ENCODE measurements around the gene GRHL3. TPM values are rescaled to one million over a fixed set of nuclear protein-coding genes. Genes with fewer than 3 reads are reported as not detected.

Gene GRHL3
- total RNA-seq, 1 donor from 2014 or later: not detected

DNA sequence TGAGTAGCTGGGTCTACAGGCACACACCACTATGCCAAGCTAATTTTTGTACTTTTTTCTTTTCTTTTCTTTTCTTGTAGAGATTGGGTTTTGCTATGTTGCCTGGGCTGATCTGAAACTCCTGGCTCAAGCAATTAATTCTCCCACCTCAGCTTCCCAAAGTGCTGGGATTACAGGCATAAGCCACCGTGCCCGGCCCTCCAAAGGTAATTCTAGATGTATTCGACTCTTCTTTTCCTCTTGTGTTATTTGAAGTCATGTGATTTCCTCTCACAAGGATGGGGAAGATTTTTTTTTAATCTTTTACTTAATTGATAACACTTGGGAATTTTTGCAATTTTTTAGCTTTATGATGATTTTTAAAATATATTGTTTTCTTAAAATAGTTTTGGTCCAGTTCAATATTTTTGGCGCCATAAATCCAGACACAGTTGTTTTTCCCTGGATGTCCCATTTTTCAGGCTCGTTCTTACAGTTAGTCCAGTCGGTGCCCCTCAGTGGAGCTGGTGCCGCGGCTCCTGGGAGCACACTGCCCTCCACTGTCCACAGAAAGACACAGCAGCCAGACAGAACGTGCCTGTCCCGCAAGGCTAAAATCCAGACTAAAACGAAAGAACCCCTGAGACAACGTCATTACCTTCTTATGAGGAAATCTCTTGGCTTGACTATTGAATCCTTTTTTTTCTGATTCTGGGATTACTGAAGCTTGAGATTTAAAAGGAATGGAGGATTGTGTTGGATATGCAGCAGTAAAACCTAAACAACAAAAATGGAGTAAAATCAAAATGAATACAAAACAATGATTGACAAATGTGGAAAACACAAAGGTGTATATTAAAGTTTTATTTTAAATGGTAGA, 72.0 kb downstream of the GRHL3 start:
- peak; percentile 55 for DNase-seq (ENCODE audit: low spot score)
- intact Hi-C loops (cut with micrococcal nuclease): loop anchor here (1.0 to 5.0 kb wide), 3 partner anchors 192 to 319 kb away; no protein-coding TSS in a partner anchor
- H3K27me3 Mint-ChIP-seq (ENCODE audit: low read depth): no peaks in the 10 kb centered on the region
- no peaks in the 10 kb centered on the region for H3K9me3 Mint-ChIP-seq
- peak overlapping the region; percentile 51 for H3K4me3 Mint-ChIP-seq (ENCODE audit: low read depth)
- peak overlapping the region; percentile 60 for H3K27ac Mint-ChIP-seq
- H3K36me3 Mint-ChIP-seq (ENCODE audit: low read depth): peaks cover 5% of the 10 kb centered on the region
- H3K4me1 Mint-ChIP-seq (ENCODE audit: low read depth): peaks cover 23% of the 10 kb centered on the region

GRCh38 chr1:24391882-24392603, 72.9 kb downstream of the GRHL3 start:
- Mint-ChIP-seq H3K36me3 (ENCODE audit: low read depth) (peaks cover 3% of the 10 kb centered on the region), H3K27me3 (ENCODE audit: low read depth) (no peaks in the 10 kb centered on the region), H3K4me1 (ENCODE audit: low read depth) (peaks cover 15% of the 10 kb centered on the region), H3K27ac (peak overlapping the region; percentile 60), H3K9me3 (no peaks in the 10 kb centered on the region), H3K4me3 (ENCODE audit: low read depth) (no peak overlapping the region)
- intact Hi-C loops (cut with micrococcal nuclease): loop anchor here (1.0 to 5.0 kb wide), 4 partner anchors 190 to 320 kb away; no protein-coding TSS in a partner anchor
- DNase-seq (ENCODE audit: low spot score): peak; percentile 51

DNA sequence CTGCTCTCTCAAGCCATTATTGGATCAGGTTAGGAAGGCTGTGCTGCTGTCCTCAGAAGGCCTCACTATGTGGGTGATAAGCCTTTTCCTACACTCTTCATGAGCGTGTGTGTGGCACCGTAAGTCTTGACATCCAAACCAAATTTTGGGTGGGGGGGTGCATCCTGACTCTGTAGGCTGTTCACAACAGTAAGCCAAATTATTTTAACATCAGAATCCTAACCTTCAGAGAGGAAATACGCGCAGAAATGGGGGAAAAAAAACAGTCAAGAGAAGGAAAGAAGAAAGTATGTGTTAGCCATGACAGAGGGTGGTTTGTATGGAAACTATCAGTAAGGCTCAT, 73.4 kb downstream of the GRHL3 start:
- no peaks in the 10 kb centered on the region for H3K27me3 Mint-ChIP-seq (ENCODE audit: low read depth)
- intact Hi-C loops (cut with micrococcal nuclease): loop anchor here (1.0 to 5.0 kb wide), 2 partner anchors 190 to 320 kb away; no protein-coding TSS in a partner anchor
- no peak overlapping the region for H3K27ac Mint-ChIP-seq
- H3K4me3 Mint-ChIP-seq (ENCODE audit: low read depth): no peak overlapping the region
- H3K36me3 Mint-ChIP-seq (ENCODE audit: low read depth): peaks cover 3% of the 10 kb centered on the region
- H3K4me1 Mint-ChIP-seq (ENCODE audit: low read depth): peaks cover 14% of the 10 kb centered on the region
- no peaks in the 10 kb centered on the region for H3K9me3 Mint-ChIP-seq
- no peak for DNase-seq (ENCODE audit: low spot score)

- Mint-ChIP-seq H3K4me1 (ENCODE audit: low read depth) (peaks cover 14% of the 10 kb centered on the region), H3K9me3 (no peaks in the 10 kb centered on the region), H3K27ac (no peak overlapping the region), H3K27me3 (ENCODE audit: low read depth) (no peaks in the 10 kb centered on the region), H3K4me3 (ENCODE audit: low read depth) (no peak overlapping the region), H3K36me3 (ENCODE audit: low read depth) (peaks cover 3% of the 10 kb centered on the region)
- DNase-seq (ENCODE audit: low spot score): no peak
- intact Hi-C loops (cut with micrococcal nuclease): loop anchor here (1.0 to 5.0 kb wide), 2 partner anchors 191 to 321 kb away; no protein-coding TSS in a partner anchor
Observed at GRCh38 chr1:24392982-24393650, 74.0 kb downstream of the GRHL3 start.

GRCh38 chr1:24393892-24394291, 74.7 kb downstream of the GRHL3 start:
- Mint-ChIP-seq H3K27me3 (ENCODE audit: low read depth) (no peaks in the 10 kb centered on the region), H3K27ac (no peak overlapping the region), H3K36me3 (ENCODE audit: low read depth) (peaks cover 3% of the 10 kb centered on the region), H3K4me1 (ENCODE audit: low read depth) (peaks cover 14% of the 10 kb centered on the region), H3K9me3 (no peaks in the 10 kb centered on the region), H3K4me3 (ENCODE audit: low read depth) (no peak overlapping the region)
- no peak for DNase-seq (ENCODE audit: low spot score)
- intact Hi-C loops (cut with micrococcal nuclease): loop anchor here (5.0 kb wide), 1 partner anchor 322 kb away; no protein-coding TSS in a partner anchor

DNA sequence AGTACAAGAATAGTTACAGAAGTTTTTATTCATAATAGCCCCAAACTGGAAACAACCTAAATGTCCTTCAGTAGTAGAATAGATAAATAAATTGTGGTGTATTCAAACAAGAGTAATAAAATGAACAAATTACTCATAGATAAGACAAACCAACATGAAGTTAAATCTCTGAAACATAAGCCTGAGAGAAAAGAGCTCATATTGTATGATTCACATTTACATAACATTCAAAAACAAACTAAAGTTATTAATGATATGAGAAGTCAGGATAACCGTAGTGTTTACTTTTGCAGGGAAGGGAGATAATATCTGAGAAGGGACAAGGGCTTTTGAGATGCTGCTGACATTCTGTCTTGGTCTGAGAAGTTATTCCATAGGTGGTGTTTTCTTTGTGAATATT, 80.9 kb downstream of the GRHL3 start:
- H3K27ac Mint-ChIP-seq: no peak overlapping the region
- no peak overlapping the region for H3K4me3 Mint-ChIP-seq (ENCODE audit: low read depth)
- no peaks in the 10 kb centered on the region for H3K9me3 Mint-ChIP-seq
- DNase-seq (ENCODE audit: low spot score): no peak
- intact Hi-C loops (cut with micrococcal nuclease): no loop called here
- peaks cover 13% of the 10 kb centered on the region for H3K36me3 Mint-ChIP-seq (ENCODE audit: low read depth)
- H3K4me1 Mint-ChIP-seq (ENCODE audit: low read depth): peaks cover 8% of the 10 kb centered on the region
- no peaks in the 10 kb centered on the region for H3K27me3 Mint-ChIP-seq (ENCODE audit: low read depth)

- H3K27ac Mint-ChIP-seq: no peak overlapping the region
- peaks cover 2% of the 10 kb centered on the region for H3K27me3 Mint-ChIP-seq (ENCODE audit: low read depth)
- no peak for DNase-seq (ENCODE audit: low spot score)
- H3K36me3 Mint-ChIP-seq (ENCODE audit: low read depth): peaks cover 16% of the 10 kb centered on the region
- H3K4me3 Mint-ChIP-seq (ENCODE audit: low read depth): no peak overlapping the region
- H3K4me1 Mint-ChIP-seq (ENCODE audit: low read depth): peaks cover 8% of the 10 kb centered on the region
- intact Hi-C loops (cut with micrococcal nuclease): no loop called here
- H3K9me3 Mint-ChIP-seq: peaks cover 7% of the 10 kb centered on the region
Observed at GRCh38 chr1:24403806-24404205, 84.6 kb downstream of the GRHL3 start.

Other genes with a start within 250 kb of the GRHL3 start
- not detected in 2 replicates for gene MYOM3, start 207.2 kb upstream of the GRHL3 start, total RNA-seq
- not detected in 2 replicates for gene IL22RA1, start 176.2 kb upstream of the GRHL3 start, total RNA-seq
- gene IFNLR1, start 132.1 kb upstream of the GRHL3 start, total RNA-seq: 5.8 and 6.5 TPM in 2 replicates
- gene STPG1, start 94.4 kb downstream of the GRHL3 start, total RNA-seq: 4.9 and 6.0 TPM in 2 replicates
- gene NIPAL3, start 96.4 kb downstream of the GRHL3 start, total RNA-seq: 24.6 and 28.6 TPM in 2 replicates
- gene RCAN3, start 183.5 kb downstream of the GRHL3 start, total RNA-seq: 31.9 and 33.8 TPM in 2 replicates
- not detected in 2 replicates for gene NCMAP, start 236.7 kb downstream of the GRHL3 start, total RNA-seq

Data from activated T-helper 2 cell treated with anti-CD3 and anti-CD28 coated beads, Interferon-gamma antibody, Interleukin-2, Interleukin-4, amounts not matched to agents 10 μg/mL and 5 μg/mL and 100 μg/mL, durations not matched to agents 14 hours and 24 hours and 36 hours (primary cell).